GM12878 (cell line): ENCODE results near the gene PDE9A. TPM values are rescaled to one million over a fixed set of nuclear protein-coding genes. Genes with fewer than 3 reads are reported as not detected.

Source experiments
- ATAC-seq: fragments of 200-7000 bp; cut with Tn5 transposase; 3 replicates; pipeline ENCODE4 v1.9.1; 2020; ENCODE audit warnings: mild to moderate bottlenecking, moderate library complexity
- BruUV-seq: library from RNA; stranded (reverse); fragments of 400-500 nt; replicated peaks from 2 replicates; lab custom pipeline; 2021; lab: Mats Ljungman, UMichigan
- CTCF ChIA-PET: fragments of 300-600 bp; sonication (Branson Sonifier 250); formaldehyde crosslinking; extraction: SDS; loops from one replicate; lab custom pipeline; 2021; ENCODE audit warnings: inconsistent platforms; lab: Yijun Ruan, JAX
- POLR2A ChIA-PET: fragments of 350-600 bp; formaldehyde crosslinking; extraction: SDS; loops from one replicate; lab custom pipeline; 2021; ENCODE audit warnings: inconsistent platforms; lab: Charles Lee
- RAD21 ChIA-PET: fragments of 300-600 bp; sonication (Branson Sonifier 250); formaldehyde crosslinking; loops from one replicate; lab custom pipeline; 2023; ENCODE audit warnings: antibody characterized with exemption; ENCODE audit not compliant: unreplicated experiment; lab: Charles Lee
- SMC1A ChIA-PET: fragments of 300-600 bp; sonication (Branson Sonifier 250); formaldehyde crosslinking; loops from one replicate; lab custom pipeline; 2023; ENCODE audit not compliant: unreplicated experiment, uncharacterized antibody; lab: Charles Lee
- DNase-seq: peaks from one replicate; pipeline ENCODE4 v3.0.0-alpha.2; 2011; ENCODE audit warnings: low read depth, low spot score
- FAIRE-seq: peaks from 3 replicates; lab custom pipeline; 2011; peaks lifted over from hg19 to GRCh38; lab: Jason Lieb, UNC
- H2AFZ ChIP-seq: 2 replicates; pipeline ENCODE4 v1.6.0; 2011; ENCODE audit warnings: low read depth, low read length, control low read depth; ENCODE audit not compliant: control insufficient read depth
- H3K27ac ChIP-seq: 2 replicates; pipeline ENCODE4 v1.5.1; 2011; ENCODE audit warnings: control low read depth; ENCODE audit not compliant: control insufficient read depth, insufficient read depth
- H3K27me3 ChIP-seq, 2 experiments: replicated peaks in 1 of 2; 2 replicates each; pipeline versions ENCODE4 v1.6.0 to v1.6.1; 2011; ENCODE audit warnings: low read length in 1 of 2; ENCODE audit not compliant: control insufficient read depth in 2 of 2, insufficient read depth in 2 of 2
- H3K36me3 ChIP-seq, 2 experiments: 2 replicates each; pipeline ENCODE4 v1.5.1; 2011; ENCODE audit warnings: low read length in 1 of 2; ENCODE audit not compliant: control insufficient read depth in 2 of 2, insufficient read depth in 2 of 2
- H3K4me1 ChIP-seq: 2 replicates; pipeline ENCODE4 v1.6.1; 2011; ENCODE audit warnings: mild to moderate bottlenecking, low read length, moderate library complexity, mixed read lengths; ENCODE audit not compliant: control insufficient read depth, insufficient read depth
- H3K4me2 ChIP-seq: 2 replicates; pipeline ENCODE4 v1.6.0; 2011; ENCODE audit warnings: control low read depth; ENCODE audit not compliant: control insufficient read depth, insufficient read depth
- H3K4me3 ChIP-seq: fragments of 200-600 bp; sonication (generic); 2 replicates; pipeline ENCODE4 v1.5.1; 2016
- H3K79me2 ChIP-seq: 2 replicates; pipeline ENCODE4 v1.6.0; 2011; ENCODE audit warnings: low read length; ENCODE audit not compliant: control insufficient read depth, insufficient read depth
- H3K9ac ChIP-seq: 2 replicates; pipeline ENCODE4 v1.8.0; 2011; ENCODE audit warnings: low read length, control low read depth, mixed read lengths; ENCODE audit not compliant: control insufficient read depth, insufficient read depth
- H3K9me3 ChIP-seq: replicated peaks from 3 replicates; pipeline ENCODE4 v1.5.1; 2011; ENCODE audit warnings: mild to moderate bottlenecking, low read length; ENCODE audit not compliant: control insufficient read depth, insufficient read depth
- H4K20me1 ChIP-seq: 2 replicates; pipeline ENCODE4 v1.6.0; 2011; ENCODE audit not compliant: control insufficient read depth, insufficient read depth
- BCLAF1 ChIP-seq: fragments of 450-650 bp; IDR thresholded peaks from 2 replicates; pipeline ENCODE4 v1.6.1; 2017; ENCODE audit warnings: antibody characterized with exemption, mild to moderate bottlenecking, moderate library complexity
- FOS ChIP-seq: IDR thresholded peaks from 3 replicates; pipeline ENCODE4 v1.6.1; 2011; ENCODE audit warnings: borderline replicate concordance; ENCODE audit not compliant: insufficient read length; ENCODE audit errors: extremely low read depth
- HDAC2 ChIP-seq: fragments of 200-600 bp; sonication (generic); IDR thresholded peaks from 2 replicates; pipeline ENCODE4 v1.6.1; 2017
- SMAD5 ChIP-seq: IDR thresholded peaks from 2 replicates; pipeline ENCODE4 v1.6.1; 2016; ENCODE audit warnings: antibody characterized with exemption, low read depth
- WGBS: methylation state at CpG from one replicate; pipeline ENCODE4 v1.1.6; 2016; ENCODE audit warnings: low lambda C conversion rate; ENCODE audit not compliant: insufficient replicate concordance, insufficient coverage; ENCODE audit errors: missing lambda C conversion rate; 5-methylcytosine and 5-hydroxymethylcytosine counted together
- in situ Hi-C: fragments of 300-500 bp; cut with MboI; formaldehyde crosslinking; loops from 9 replicates; pipeline ENCODE4 v1.14.3; 2018; ENCODE audit warnings: mixed read lengths
- intact Hi-C: fragments of 100-400 bp; cut with micrococcal nuclease; formaldehyde crosslinking; loops from one replicate; pipeline ENCODE4 v1.14.2; 2022; ENCODE audit not compliant: unreplicated experiment
- polyA plus RNA-seq, 11 experiments: library from polyadenylated mRNA; depleted of rRNA in 4 of 11; unstranded in 6 of 11; stranded (reverse) in 5 of 11; fragments of >200 nt; fragmentation: Nextera tagmentation in 4 of 11; fragmentation: Illumina TruSeq in 1 of 11; extraction: Ambion mirVana in 4 of 11; extraction: Trizol in 1 of 11; gene quantifications; 1 replicate in 1 of 11; 2 replicates in 10 of 11; pipeline versions ENCODE4 v1.2.1 to v1.2.3, GENCODE V29; 2011 to 2016; ENCODE audit warnings: inconsistent platforms in 2 of 11, missing spikeins in 2 of 11, low read depth in 1 of 11
- total RNA-seq, 4 experiments: library from RNA; depleted of rRNA in 3 of 4; stranded (reverse); fragments of >200 nt in 3 of 4; fragmentation: Illumina TruSeq in 1 of 4; extraction: Trizol in 1 of 4; gene quantifications; 2 replicates each; pipeline versions ENCODE4 v1.2.1 to v1.2.3, GENCODE V29; 2013 to 2021

PDE9A gene
- total and polyA plus RNA-seq, 10 of the 15 experiments (the other 5 are each of a cell fraction or from before 2014, with no cell fraction given), result 0.08 to 0.45 (median 0.20) TPM; not detected in 1

- POLR2A ChIA-PET, result no interaction called here
- intact Hi-C loops, result no loop called here
These were observed 167.4 kb downstream of the PDE9A start for GRCh38 chr21:42820616-42821465.

More at GRCh38 chr21:42820616-42821465, 167.4 kb downstream of the PDE9A start:
- Histone ChIP-seq H3K79me2 (no peaks in the 10 kb centered on the region), H3K36me3 (no peaks in the 10 kb centered on the region), H3K4me2 (no peak overlapping the region), H2AFZ (no peak overlapping the region), H3K4me3 (no peak overlapping the region), H3K9ac (no peak overlapping the region), H3K27me3 (no peaks in the 10 kb centered on the region), H4K20me1 (no peaks in the 10 kb centered on the region), H3K4me1 (no peaks in the 10 kb centered on the region; the same call in 1 of the 2 replicates), H3K9me3 (no peaks in the 10 kb centered on the region), H3K27ac (no peak overlapping the region)
- no TSS peak for BruUV-seq
- ChIA-PET RAD21 (no interaction called here), SMC1A (interaction anchor here (1.1 kb wide), 2 partner anchors 23 to 225 kb away, joined by 3 read pairs; no protein-coding TSS in a partner anchor), CTCF (interaction anchor here (1.0 kb wide), 1 partner anchor 47 kb away, joined by 3 read pairs; no protein-coding TSS in a partner anchor)
- FAIRE-seq, result no peak
- DNase-seq, result no peak
- in situ Hi-C loops, result loop anchor here (10.0 kb wide), 1 partner anchor 676 kb away; no protein-coding TSS in a partner anchor
- WGBS, result 29% methylated on average over 8 of the region's 8 CpGs
- ATAC-seq, result peak; percentile 63
- no peak for TF ChIP-seq BCLAF1
- no peak for TF ChIP-seq FOS
- TF ChIP-seq SMAD5, result no peak
- TF ChIP-seq HDAC2, result no peak

Other genes starting within 250 kb of the PDE9A start
- 0.05 and 0.17 TPM in 2 replicates for gene UBASH3A, start 249.7 kb upstream of the PDE9A start, total RNA-seq (2014; rRNA removed)
- 0.05 and 0.13 TPM in 2 replicates for gene UBASH3A, start 249.7 kb upstream of the PDE9A start, total RNA-seq (2014; rRNA removed; fragmentation: Illumina TruSeq; extraction: Trizol)
- 0.27 and 0.28 TPM in 2 replicates for gene UBASH3A, start 249.7 kb upstream of the PDE9A start, total RNA-seq (2021)
- 0.16 and 0.33 TPM in 2 replicates for gene UBASH3A, start 249.7 kb upstream of the PDE9A start, polyA plus RNA-seq (2011; rRNA removed)
- 0.17 and 0.21 TPM in 2 replicates for gene UBASH3A, start 249.7 kb upstream of the PDE9A start, polyA plus RNA-seq (2014; fragmentation: Illumina TruSeq; extraction: Trizol)
- gene UBASH3A, start 249.7 kb upstream of the PDE9A start, polyA plus RNA-seq (2014; fragmentation: Nextera tagmentation; extraction: Ambion mirVana), result under 1 TPM in 1 of 2 experiments, not detected in 1; 0.04 TPM
- 0.20 and 0.23 TPM in 2 replicates for gene UBASH3A, start 249.7 kb upstream of the PDE9A start, polyA plus RNA-seq (2014; rRNA removed)
- gene UBASH3A, start 249.7 kb upstream of the PDE9A start, polyA plus RNA-seq (2016; fragmentation: Nextera tagmentation; extraction: Ambion mirVana), result under 1 TPM; 0.26 to 0.39 TPM
- gene RSPH1, start 157.4 kb upstream of the PDE9A start, total RNA-seq (2014; rRNA removed), result 0.11 and 0.33 TPM in 2 replicates
- gene RSPH1, start 157.4 kb upstream of the PDE9A start, total RNA-seq (2014; rRNA removed; fragmentation: Illumina TruSeq; extraction: Trizol), result 0.27 and 0.37 TPM in 2 replicates
- gene RSPH1, start 157.4 kb upstream of the PDE9A start, total RNA-seq (2021), result 0.27 and 0.28 TPM in 2 replicates
- 0.38 and 0.59 TPM in 2 replicates for gene RSPH1, start 157.4 kb upstream of the PDE9A start, polyA plus RNA-seq (2011; rRNA removed)
- gene RSPH1, start 157.4 kb upstream of the PDE9A start, polyA plus RNA-seq (2014; fragmentation: Illumina TruSeq; extraction: Trizol), result 0.37 and 0.67 TPM in 2 replicates
- gene RSPH1, start 157.4 kb upstream of the PDE9A start, polyA plus RNA-seq (2014; fragmentation: Nextera tagmentation; extraction: Ambion mirVana), result under 1 TPM; 0.37 to 0.38 TPM
- 0.19 and 0.81 TPM in 2 replicates for gene RSPH1, start 157.4 kb upstream of the PDE9A start, polyA plus RNA-seq (2014; rRNA removed)
- 1 to 10 TPM; 1.2 to 1.4 TPM for gene RSPH1, start 157.4 kb upstream of the PDE9A start, polyA plus RNA-seq (2016; fragmentation: Nextera tagmentation; extraction: Ambion mirVana)
- gene SLC37A1, start 139.8 kb upstream of the PDE9A start, total RNA-seq (2014; rRNA removed), result 33.0 and 35.5 TPM in 2 replicates
- 19.2 and 19.7 TPM in 2 replicates for gene SLC37A1, start 139.8 kb upstream of the PDE9A start, total RNA-seq (2014; rRNA removed; fragmentation: Illumina TruSeq; extraction: Trizol)
- 30.7 and 34.8 TPM in 2 replicates for gene SLC37A1, start 139.8 kb upstream of the PDE9A start, total RNA-seq (2021)
- gene SLC37A1, start 139.8 kb upstream of the PDE9A start, polyA plus RNA-seq (2011; rRNA removed), result 17.7 and 23.3 TPM in 2 replicates
- 12.0 and 18.4 TPM in 2 replicates for gene SLC37A1, start 139.8 kb upstream of the PDE9A start, polyA plus RNA-seq (2014; fragmentation: Illumina TruSeq; extraction: Trizol)
- gene SLC37A1, start 139.8 kb upstream of the PDE9A start, polyA plus RNA-seq (2014; fragmentation: Nextera tagmentation; extraction: Ambion mirVana), result 1 to 10 TPM; 1.1 to 2.4 TPM
- 25.4 and 26.5 TPM in 2 replicates for gene SLC37A1, start 139.8 kb upstream of the PDE9A start, polyA plus RNA-seq (2014; rRNA removed)
- 10 to 100 TPM; 28.0 to 32.0 TPM for gene SLC37A1, start 139.8 kb upstream of the PDE9A start, polyA plus RNA-seq (2016; fragmentation: Nextera tagmentation; extraction: Ambion mirVana)
- 13.8 and 17.5 TPM in 2 replicates for gene WDR4, start 225.9 kb downstream of the PDE9A start, total RNA-seq (2014; rRNA removed)
- gene WDR4, start 225.9 kb downstream of the PDE9A start, total RNA-seq (2014; rRNA removed; fragmentation: Illumina TruSeq; extraction: Trizol), result 15.2 and 17.1 TPM in 2 replicates
- 39.4 and 41.3 TPM in 2 replicates for gene WDR4, start 225.9 kb downstream of the PDE9A start, total RNA-seq (2021)
- 8.8 and 14.1 TPM in 2 replicates for gene WDR4, start 225.9 kb downstream of the PDE9A start, polyA plus RNA-seq (2011; rRNA removed)
- gene WDR4, start 225.9 kb downstream of the PDE9A start, polyA plus RNA-seq (2014; fragmentation: Illumina TruSeq; extraction: Trizol), result 10.3 and 19.8 TPM in 2 replicates
- 1 to 10 TPM; 2.1 to 9.1 TPM for gene WDR4, start 225.9 kb downstream of the PDE9A start, polyA plus RNA-seq (2014; fragmentation: Nextera tagmentation; extraction: Ambion mirVana)
- gene WDR4, start 225.9 kb downstream of the PDE9A start, polyA plus RNA-seq (2014; rRNA removed), result 45.3 and 51.8 TPM in 2 replicates
- 10 to 100 TPM; 37.7 to 40.1 TPM for gene WDR4, start 225.9 kb downstream of the PDE9A start, polyA plus RNA-seq (2016; fragmentation: Nextera tagmentation; extraction: Ambion mirVana)
- gene NDUFV3, start 239.7 kb downstream of the PDE9A start, total RNA-seq (2014; rRNA removed), result 31.6 and 31.9 TPM in 2 replicates
- gene NDUFV3, start 239.7 kb downstream of the PDE9A start, total RNA-seq (2014; rRNA removed; fragmentation: Illumina TruSeq; extraction: Trizol), result 32.7 and 34.2 TPM in 2 replicates
- gene NDUFV3, start 239.7 kb downstream of the PDE9A start, total RNA-seq (2021), result 27.7 and 28.4 TPM in 2 replicates
- gene NDUFV3, start 239.7 kb downstream of the PDE9A start, polyA plus RNA-seq (2011; rRNA removed), result 10.6 and 13.4 TPM in 2 replicates
- gene NDUFV3, start 239.7 kb downstream of the PDE9A start, polyA plus RNA-seq (2014; fragmentation: Illumina TruSeq; extraction: Trizol), result 24.8 and 33.3 TPM in 2 replicates
- gene NDUFV3, start 239.7 kb downstream of the PDE9A start, polyA plus RNA-seq (2014; fragmentation: Nextera tagmentation; extraction: Ambion mirVana), result 1 to 10 TPM; 7.0 to 9.1 TPM
- 27.6 and 31.3 TPM in 2 replicates for gene NDUFV3, start 239.7 kb downstream of the PDE9A start, polyA plus RNA-seq (2014; rRNA removed)
- gene NDUFV3, start 239.7 kb downstream of the PDE9A start, polyA plus RNA-seq (2016; fragmentation: Nextera tagmentation; extraction: Ambion mirVana), result 10 to 100 TPM; 42.2 to 44.7 TPM